ENCODE data around the gene FOXK2. TPM values are rescaled to one million over a fixed set of nuclear protein-coding genes. Genes with fewer than 3 reads are reported as not detected.

The FOXK2 gene
- total RNA-seq, 3 donors from 2014 or later (not counting 1 experiment from before 2014, with no cell fraction given), result 42.5 to 50.0 (median 46.4) TPM

DNA sequence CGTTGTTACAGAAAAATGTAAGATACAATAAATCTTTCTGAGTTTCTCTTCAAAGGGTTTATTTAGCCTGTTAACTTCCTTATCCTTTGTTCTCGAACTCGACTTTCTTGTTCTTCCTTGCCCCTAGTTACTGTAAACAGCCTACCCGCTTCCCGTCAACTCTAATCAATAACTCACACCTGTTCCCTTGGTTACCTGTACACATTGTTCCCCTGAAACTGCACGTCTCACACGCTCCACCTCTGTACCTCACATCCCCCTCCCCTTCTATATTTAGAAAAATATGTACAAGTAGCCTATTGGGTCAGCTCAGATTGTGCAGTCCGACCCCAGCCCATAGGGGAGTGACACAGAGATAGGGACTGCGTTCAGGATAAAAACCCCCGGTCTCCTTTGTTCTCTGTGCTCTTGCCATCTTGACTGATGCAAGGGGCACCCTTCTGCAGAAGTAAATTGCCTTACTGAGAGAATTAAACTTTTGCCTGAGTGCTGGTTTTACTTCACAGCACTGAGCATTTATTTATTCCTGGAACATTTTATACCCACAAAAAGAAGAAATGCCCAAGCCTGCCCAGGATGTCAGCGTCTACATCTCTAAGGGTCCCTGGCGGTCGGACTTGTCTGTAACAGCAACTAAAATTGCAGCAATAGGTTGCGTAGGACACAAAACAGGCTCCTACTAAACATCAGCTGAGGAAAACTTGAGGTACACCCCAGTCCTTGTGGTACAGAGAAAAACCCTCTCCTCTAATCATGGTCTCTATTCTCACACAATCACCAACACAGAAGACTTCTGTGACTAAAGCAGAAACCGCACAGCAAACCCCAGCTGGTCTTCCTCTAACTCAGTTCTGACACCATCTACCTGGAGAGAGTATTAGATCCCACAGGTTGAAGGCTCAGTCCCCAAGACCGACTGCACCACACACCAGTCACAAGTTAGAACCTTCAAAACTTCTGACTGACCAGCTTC is 117.4 kb downstream of the FOXK2 start:
- intact Hi-C loops (cut with micrococcal nuclease), result no loop called here
- Mint-ChIP-seq H3K4me1 (peaks cover 36 to 47% of the 10 kb centered on the region in 2 donors), H3K36me3 (no peaks in the 10 kb centered on the region), H3K27ac (peak overlapping the region; percentile 7 to 53), H3K4me3 (no peak overlapping the region), H3K9me3 (no peaks in the 10 kb centered on the region), H3K27me3 (ENCODE audit: low read depth in 2 of 2) (no peaks in the 10 kb centered on the region)
- Histone ChIP-seq H3K9me3 (ENCODE audit: control insufficient read depth, insufficient read depth, low read length) (no peaks in the 10 kb centered on the region), H3K27me3 (ENCODE audit: control insufficient read depth, insufficient read depth, low read length) (no peaks in the 10 kb centered on the region), H3K36me3 (ENCODE audit: control insufficient read depth, insufficient read depth, low read length) (peaks cover 9% of the 10 kb centered on the region), H3K4me1 (ENCODE audit: control insufficient read depth, insufficient read depth, low read length) (no peaks in the 10 kb centered on the region), H3K27ac (ENCODE audit: low read length) (no peak overlapping the region), H3K4me3 (ENCODE audit: low read length) (no peak overlapping the region)
- 93% methylated on average over 16 of the region's 16 CpGs for WGBS (ENCODE audit: insufficient coverage)
- ATAC-seq (no peak), DNase-seq (no peak)
- TF ChIP-seq, protein P1, sequence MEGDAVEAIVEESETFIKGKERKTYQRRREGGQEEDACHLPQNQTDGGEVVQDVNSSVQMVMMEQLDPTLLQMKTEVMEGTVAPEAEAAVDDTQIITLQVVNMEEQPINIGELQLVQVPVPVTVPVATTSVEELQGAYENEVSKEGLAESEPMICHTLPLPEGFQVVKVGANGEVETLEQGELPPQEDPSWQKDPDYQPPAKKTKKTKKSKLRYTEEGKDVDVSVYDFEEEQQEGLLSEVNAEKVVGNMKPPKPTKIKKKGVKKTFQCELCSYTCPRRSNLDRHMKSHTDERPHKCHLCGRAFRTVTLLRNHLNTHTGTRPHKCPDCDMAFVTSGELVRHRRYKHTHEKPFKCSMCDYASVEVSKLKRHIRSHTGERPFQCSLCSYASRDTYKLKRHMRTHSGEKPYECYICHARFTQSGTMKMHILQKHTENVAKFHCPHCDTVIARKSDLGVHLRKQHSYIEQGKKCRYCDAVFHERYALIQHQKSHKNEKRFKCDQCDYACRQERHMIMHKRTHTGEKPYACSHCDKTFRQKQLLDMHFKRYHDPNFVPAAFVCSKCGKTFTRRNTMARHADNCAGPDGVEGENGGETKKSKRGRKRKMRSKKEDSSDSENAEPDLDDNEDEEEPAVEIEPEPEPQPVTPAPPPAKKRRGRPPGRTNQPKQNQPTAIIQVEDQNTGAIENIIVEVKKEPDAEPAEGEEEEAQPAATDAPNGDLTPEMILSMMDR (IDR thresholded peaks at IDR 0.05), result no peak

DNA sequence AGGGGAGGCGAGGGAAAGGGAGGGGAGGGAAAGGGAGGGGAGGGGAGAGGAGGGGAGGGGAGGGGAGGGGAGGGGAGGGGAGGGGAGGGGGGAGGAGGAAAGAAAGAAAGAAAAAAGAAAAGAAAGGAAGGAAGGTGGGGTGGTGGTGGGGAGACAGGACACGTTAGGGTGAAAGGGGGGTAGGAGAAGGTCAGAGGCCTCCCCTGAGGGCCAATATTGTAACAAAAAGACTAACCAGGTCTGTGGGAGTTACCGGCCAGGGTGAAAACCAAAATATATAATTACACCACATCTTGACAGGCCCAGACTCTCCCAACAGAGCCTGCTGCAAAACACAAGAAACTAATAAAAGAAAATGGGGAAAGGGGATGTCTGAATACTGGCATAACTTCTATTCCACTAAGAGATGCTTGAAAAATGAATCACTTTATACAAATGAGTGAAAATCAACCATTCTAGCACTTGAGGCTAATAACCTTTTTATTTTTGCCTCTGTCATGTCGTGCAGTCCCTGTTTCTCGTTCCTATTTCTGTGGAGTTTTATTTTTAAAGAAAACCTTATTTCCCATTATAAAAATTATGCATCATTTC is 118.7 kb downstream of the FOXK2 start:
- ATAC-seq, result no peak
- TF ChIP-seq, protein P1 (IDR thresholded peaks at IDR 0.05), result no peak
- peaks cover 20% of the 10 kb centered on the region for H3K36me3 ChIP-seq (ENCODE audit: control insufficient read depth, insufficient read depth, low read length)
- no peaks in the 10 kb centered on the region for H3K4me1 ChIP-seq (ENCODE audit: control insufficient read depth, insufficient read depth, low read length)
- H3K27ac ChIP-seq (ENCODE audit: low read length), result no peak overlapping the region
- H3K27ac Mint-ChIP-seq, result no peak overlapping the region
- H3K4me3 Mint-ChIP-seq, result no peak overlapping the region
- no peaks in the 10 kb centered on the region for H3K27me3 Mint-ChIP-seq (ENCODE audit: low read depth in 2 of 2)
- 33% methylated on average over 1 of the region's 5 CpGs for WGBS (ENCODE audit: insufficient coverage)
- no peaks in the 10 kb centered on the region for H3K27me3 ChIP-seq (ENCODE audit: control insufficient read depth, insufficient read depth, low read length)
- no peaks in the 10 kb centered on the region for H3K9me3 Mint-ChIP-seq
- peaks cover 32 to 47% of the 10 kb centered on the region in 2 donors for H3K4me1 Mint-ChIP-seq
- H3K9me3 ChIP-seq (ENCODE audit: control insufficient read depth, insufficient read depth, low read length), result no peaks in the 10 kb centered on the region
- intact Hi-C loops (cut with micrococcal nuclease), result no loop called here
- H3K4me3 ChIP-seq (ENCODE audit: low read length), result no peak overlapping the region
- no peaks in the 10 kb centered on the region for H3K36me3 Mint-ChIP-seq
- no peak for DNase-seq

DNA sequence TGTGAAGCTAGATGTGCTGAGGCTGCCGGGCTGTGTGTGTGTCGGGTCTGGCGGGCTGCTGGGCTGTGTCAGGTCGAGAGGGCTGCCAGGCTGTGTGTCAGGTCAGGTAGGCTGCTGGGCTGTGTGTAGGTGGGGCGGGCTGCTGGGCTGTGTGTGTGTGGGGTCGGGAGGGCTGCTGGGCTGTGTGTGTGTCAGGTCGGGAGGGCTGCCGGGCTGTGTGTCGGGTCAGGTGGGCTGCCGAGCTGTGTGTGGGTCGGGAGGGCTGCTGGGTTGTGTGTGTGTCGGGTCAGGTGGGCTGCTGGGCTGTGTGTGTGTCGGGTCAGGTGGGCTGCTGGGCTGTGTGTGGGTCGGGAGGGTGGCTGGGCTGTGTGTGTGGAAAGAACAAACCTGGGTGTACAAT is 120.1 kb downstream of the FOXK2 start:
- H3K4me1 Mint-ChIP-seq, result peaks cover 36 to 51% of the 10 kb centered on the region in 2 donors
- no peak overlapping the region for H3K4me3 ChIP-seq (ENCODE audit: low read length)
- ATAC-seq (peak in 2 of 3 donors; percentile 14 to 39), DNase-seq (no peak)
- no peaks in the 10 kb centered on the region for H3K27me3 ChIP-seq (ENCODE audit: control insufficient read depth, insufficient read depth, low read length)
- no peaks in the 10 kb centered on the region for H3K4me1 ChIP-seq (ENCODE audit: control insufficient read depth, insufficient read depth, low read length)
- 87% methylated on average over 14 of the region's 14 CpGs for WGBS (ENCODE audit: insufficient coverage)
- H3K9me3 ChIP-seq (ENCODE audit: control insufficient read depth, insufficient read depth, low read length), result no peaks in the 10 kb centered on the region
- no peaks in the 10 kb centered on the region for H3K36me3 Mint-ChIP-seq
- TF ChIP-seq, protein P1 (IDR thresholded peaks at IDR 0.05), result no peak
- no peak overlapping the region for H3K27ac ChIP-seq (ENCODE audit: low read length)
- peaks cover 32% of the 10 kb centered on the region for H3K36me3 ChIP-seq (ENCODE audit: control insufficient read depth, insufficient read depth, low read length)
- peak overlapping the region in 1 of 2 donors; percentile 63 for H3K27ac Mint-ChIP-seq
- no peak overlapping the region for H3K4me3 Mint-ChIP-seq
- H3K27me3 Mint-ChIP-seq (ENCODE audit: low read depth in 2 of 2), result no peaks in the 10 kb centered on the region
- H3K9me3 Mint-ChIP-seq, result no peaks in the 10 kb centered on the region
- intact Hi-C loops (cut with micrococcal nuclease), result no loop called here

Measured in natural killer cell (primary cell).